HCT116 (cell line): ENCODE measurements around the gene GCK. TPM values are rescaled to one million over a fixed set of nuclear protein-coding genes. Genes with fewer than 3 reads are reported as not detected.

Experiments used
- ATAC-seq: fragments of 200-7000 bp; cut with Tn5 transposase; 2 replicates; pipeline ENCODE4 v1.9.1; 2020; ENCODE audit warnings: mild to moderate bottlenecking, moderate library complexity
- BruUV-seq: library from RNA; stranded (reverse); fragments of 400-500 nt; replicated peaks from 2 replicates; lab custom pipeline; 2021; lab: Mats Ljungman, UMichigan
- CTCF ChIA-PET: fragments of 300-600 bp; sonication (Branson Sonifier 250); formaldehyde crosslinking; loops from one replicate; lab custom pipeline; 2021; ENCODE audit warnings: antibody characterized with exemption; lab: Charles Lee
- POLR2A ChIA-PET: fragments of 300-600, 350-600 bp; sonication (Branson Sonifier 250); formaldehyde crosslinking; loops from one replicate; lab custom pipeline; 2021; ENCODE audit warnings: antibody characterized with exemption; lab: Charles Lee
- RAD21 ChIA-PET, 2 experiments: fragments of 300-600 bp; sonication (Branson Sonifier 250); formaldehyde crosslinking; loops; one replicate each; lab custom pipeline; 2023; ENCODE audit warnings: low total read pairs in 2 of 2; ENCODE audit not compliant: uncharacterized antibody in 2 of 2, unreplicated experiment in 2 of 2, low non-redundant PET in 1 of 2; lab: Charles Lee
- DNase-seq: peaks from one replicate; pipeline ENCODE4 v3.0.0-alpha.2; 2010; ENCODE audit warnings: low read depth, low spot score
- H2AFZ ChIP-seq: fragments of 200-600 bp; shearing (Covaris generic), sonication (generic); 2 replicates; pipeline ENCODE4 v1.6.1; 2017; ENCODE audit warnings: low read depth, mixed run types, mixed read lengths, antibody characterized with exemption, low read length; ENCODE audit not compliant: poor library complexity, severe bottlenecking
- H3K27ac ChIP-seq: 2 replicates; pipeline ENCODE4 v1.5.1; 2012; ENCODE audit warnings: low read depth, low read length
- H3K27me3 ChIP-seq: fragments of 200-600 bp; sonication (generic); 2 replicates; pipeline ENCODE4 v1.6.1; 2016; ENCODE audit warnings: mixed run types, low read length, mixed read lengths; ENCODE audit not compliant: insufficient read depth
- H3K36me3 ChIP-seq, 2 experiments: fragments of 200-500 bp in 1 of 2; fragments of 200-600 bp in 1 of 2; sonication (Bioruptor generic) in 1 of 2; sonication (generic) in 1 of 2; 2 replicates each; pipeline versions ENCODE4 v1.5.1 to v1.6.1; 2014 to 2016; ENCODE audit warnings: low read length in 2 of 2, inconsistent platforms in 1 of 2, mixed read lengths in 1 of 2, mixed run types in 1 of 2; ENCODE audit not compliant: insufficient read depth in 2 of 2, control insufficient read depth in 1 of 2
- H3K4me1 ChIP-seq, 2 experiments: fragments of 200-600 bp in 1 of 2; sonication (generic) in 1 of 2; 2 replicates each; pipeline versions ENCODE4 v1.5.1 to v1.6.1; 2012 to 2017; ENCODE audit warnings: low read length in 2 of 2, inconsistent platforms in 1 of 2, mild to moderate bottlenecking in 1 of 2, mixed read lengths in 1 of 2, mixed run types in 1 of 2, moderate library complexity in 1 of 2; ENCODE audit not compliant: insufficient read depth in 2 of 2, control insufficient read depth in 1 of 2
- H3K4me2 ChIP-seq: fragments of 200-600 bp; sonication (generic); 2 replicates; pipeline ENCODE4 v1.6.1; 2017; ENCODE audit warnings: mixed run types, low read length, mixed read lengths
- H3K4me3 ChIP-seq, 2 experiments: fragments of 200-600 bp in 1 of 2; sonication (generic) in 1 of 2; replicated peaks in 1 of 2; 2 replicates each; pipeline ENCODE4 v1.5.1; 2011 to 2016; ENCODE audit warnings: low read length in 2 of 2, control low read depth in 1 of 2, low read depth in 1 of 2, mild to moderate bottlenecking in 1 of 2, mixed read lengths in 1 of 2, mixed run types in 1 of 2
- H3K79me2 ChIP-seq: fragments of 200-600 bp; sonication (generic); 2 replicates; pipeline ENCODE4 v1.6.1; 2017; ENCODE audit warnings: mild to moderate bottlenecking, mixed run types, low read length, moderate library complexity, mixed read lengths; ENCODE audit not compliant: insufficient read depth
- H3K9ac ChIP-seq: fragments of 200-600 bp; sonication (generic); 2 replicates; pipeline ENCODE4 v1.6.1; 2016; ENCODE audit warnings: low read length, mixed read lengths
- H3K9me2 ChIP-seq: fragments of 200-600 bp; sonication (generic), shearing (Covaris generic); 2 replicates; pipeline ENCODE4 v1.6.1; 2017; ENCODE audit warnings: mixed run types, mild to moderate bottlenecking, moderate library complexity; ENCODE audit not compliant: insufficient read depth
- H3K9me3 ChIP-seq, 2 experiments: fragments of 200-500 bp in 1 of 2; fragments of 200-600 bp in 1 of 2; sonication (Bioruptor generic) in 1 of 2; sonication (generic) in 1 of 2; 2 replicates each; pipeline ENCODE4 v1.6.1; 2014 to 2017; ENCODE audit warnings: low read length in 2 of 2, mixed read lengths in 2 of 2, inconsistent platforms in 1 of 2, low read depth in 1 of 2, mild to moderate bottlenecking in 1 of 2, mixed run types in 1 of 2, moderate library complexity in 1 of 2; ENCODE audit not compliant: control insufficient read depth in 1 of 2, insufficient read depth in 1 of 2
- H4K20me1 ChIP-seq: fragments of 200-600 bp; sonication (generic), shearing (Covaris generic); 2 replicates; pipeline ENCODE4 v1.6.1; 2017; ENCODE audit warnings: mixed run types, mild to moderate bottlenecking, moderate library complexity; ENCODE audit not compliant: insufficient read depth
- CBX3 ChIP-seq: IDR thresholded peaks from 2 replicates; pipeline ENCODE4 v1.6.1; 2012; ENCODE audit warnings: low read depth
- EGR1 ChIP-seq: IDR thresholded peaks from 2 replicates; pipeline ENCODE4 v1.6.1; 2012; ENCODE audit warnings: low read depth
- ELF1 ChIP-seq: IDR thresholded peaks from 2 replicates; pipeline ENCODE4 v1.6.1; 2012; ENCODE audit warnings: low read depth, borderline replicate concordance
- FOSL1 ChIP-seq: IDR thresholded peaks from 2 replicates; pipeline ENCODE4 v1.6.1; 2012; ENCODE audit warnings: low read depth
- POLR2A ChIP-seq: IDR thresholded peaks from 2 replicates; pipeline ENCODE4 v1.7.0; 2011; ENCODE audit warnings: borderline replicate concordance; ENCODE audit not compliant: insufficient read depth, insufficient read length; ENCODE audit errors: extremely low read depth
- SRF ChIP-seq: IDR thresholded peaks from 2 replicates; pipeline ENCODE4 v1.6.1; 2012; ENCODE audit warnings: low read depth
- intact Hi-C: fragments of 100-400 bp; cut with micrococcal nuclease; formaldehyde crosslinking; loops from 2 replicates; pipeline ENCODE4 v1.10.0; 2022
- total RNA-seq: library from RNA; stranded (reverse); gene quantifications from one replicate; pipeline ENCODE4 v1.2.1, GENCODE V29; 2021; ENCODE audit not compliant: unreplicated experiment
- TF ChIP-seq, protein P1 (sequence below): IDR thresholded peaks from 2 replicates; pipeline ENCODE4 v1.6.1; 2011; ENCODE audit warnings: mild to moderate bottlenecking, low read length, moderate library complexity; ENCODE audit not compliant: insufficient replicate concordance; ENCODE audit errors: extremely low read depth
- TF ChIP-seq, protein P2 (sequence below): IDR thresholded peaks from 2 replicates; pipeline ENCODE4 v1.6.1; 2012
- TF ChIP-seq, protein P3 (sequence below), 3 experiments: fragments of 200-600 bp in 1 of 3; sonication (generic) in 1 of 3; IDR thresholded peaks in 2 of 3; conservative IDR thresholded peaks in 1 of 3; 2 replicates each; pipeline ENCODE4 v1.5.1; 2012 to 2017; ENCODE audit warnings: low read depth in 2 of 3, low read length in 2 of 3, antibody characterized with exemption in 1 of 3, borderline replicate concordance in 1 of 3, control low read depth in 1 of 3, mild to moderate bottlenecking in 1 of 3, mixed read lengths in 1 of 3, mixed run types in 1 of 3, moderate library complexity in 1 of 3; ENCODE audit not compliant: insufficient read depth in 1 of 3
- TF ChIP-seq, protein P4 (sequence below): IDR thresholded peaks from 2 replicates; pipeline ENCODE4 v1.6.1; 2012

GCK gene
- total RNA-seq, 1 experiment from 2014 or later: 0.34 TPM

DNA sequence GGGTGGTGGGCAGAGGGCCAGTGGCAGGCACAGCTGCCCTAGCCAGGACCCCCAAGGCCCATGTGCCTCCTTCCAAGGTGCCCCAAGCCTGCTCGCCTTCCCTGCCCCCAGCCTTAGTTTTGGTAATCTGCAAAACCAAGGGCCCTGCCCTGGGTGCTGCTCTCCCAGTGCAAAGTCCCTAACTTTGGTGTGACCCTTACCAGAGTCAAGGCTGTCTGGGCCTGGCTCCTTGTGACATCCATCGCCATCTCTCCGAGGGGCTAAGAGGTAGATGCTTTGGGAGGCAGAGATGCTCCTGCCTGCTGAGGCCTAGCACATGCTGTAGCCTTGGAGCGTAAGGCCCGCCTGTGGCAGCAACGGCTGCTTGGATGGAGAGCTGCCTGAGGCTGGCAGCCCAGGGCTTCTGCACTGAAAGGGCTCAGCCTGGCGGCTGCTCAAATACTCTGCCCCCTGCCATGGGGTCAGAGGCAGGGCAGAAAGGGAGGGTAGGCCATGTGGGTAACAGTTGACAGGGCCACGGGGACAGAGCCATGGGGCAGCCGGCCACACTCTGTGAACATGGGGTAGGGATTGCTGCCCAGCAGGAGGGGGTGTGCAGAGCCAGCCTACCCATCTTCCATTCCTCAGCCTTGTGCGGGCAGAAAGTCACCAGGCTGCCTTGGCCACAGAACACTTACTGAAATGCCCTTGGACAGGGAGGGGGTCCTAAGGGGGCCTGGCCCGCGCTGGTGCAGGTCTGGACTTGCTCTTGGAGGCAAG is 30.2 kb downstream of the GCK start:
- Histone ChIP-seq H3K27ac (no peak overlapping the region), H3K9me2 (no peaks in the 10 kb centered on the region), H3K79me2 (no peaks in the 10 kb centered on the region), H3K27me3 (no peaks in the 10 kb centered on the region), H3K4me2 (no peak overlapping the region), H3K4me1 (peaks cover 0 to 3% of the 10 kb centered on the region in 2 experiments; a peak in 1 of 4 replicates), H2AFZ (no peak overlapping the region), H4K20me1 (no peaks in the 10 kb centered on the region), H3K36me3 (no peaks in the 10 kb centered on the region), H3K9ac (no peak overlapping the region), H3K4me3 (no peak overlapping the region), H3K9me3 (no peaks in the 10 kb centered on the region)
- ATAC-seq (no peak), DNase-seq (no peak)
- intact Hi-C loops: no loop called here
- TF ChIP-seq EGR1 (no peak), POLR2A (no peak)
- TF ChIP-seq, protein P1, sequence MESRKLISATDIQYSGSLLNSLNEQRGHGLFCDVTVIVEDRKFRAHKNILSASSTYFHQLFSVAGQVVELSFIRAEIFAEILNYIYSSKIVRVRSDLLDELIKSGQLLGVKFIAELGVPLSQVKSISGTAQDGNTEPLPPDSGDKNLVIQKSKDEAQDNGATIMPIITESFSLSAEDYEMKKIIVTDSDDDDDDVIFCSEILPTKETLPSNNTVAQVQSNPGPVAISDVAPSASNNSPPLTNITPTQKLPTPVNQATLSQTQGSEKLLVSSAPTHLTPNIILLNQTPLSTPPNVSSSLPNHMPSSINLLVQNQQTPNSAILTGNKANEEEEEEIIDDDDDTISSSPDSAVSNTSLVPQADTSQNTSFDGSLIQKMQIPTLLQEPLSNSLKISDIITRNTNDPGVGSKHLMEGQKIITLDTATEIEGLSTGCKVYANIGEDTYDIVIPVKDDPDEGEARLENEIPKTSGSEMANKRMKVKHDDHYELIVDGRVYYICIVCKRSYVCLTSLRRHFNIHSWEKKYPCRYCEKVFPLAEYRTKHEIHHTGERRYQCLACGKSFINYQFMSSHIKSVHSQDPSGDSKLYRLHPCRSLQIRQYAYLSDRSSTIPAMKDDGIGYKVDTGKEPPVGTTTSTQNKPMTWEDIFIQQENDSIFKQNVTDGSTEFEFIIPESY: no peak
- ChIA-PET CTCF (no interaction called here), POLR2A (no interaction called here), RAD21 (no interaction called here)
- no TSS peak for BruUV-seq

DNA sequence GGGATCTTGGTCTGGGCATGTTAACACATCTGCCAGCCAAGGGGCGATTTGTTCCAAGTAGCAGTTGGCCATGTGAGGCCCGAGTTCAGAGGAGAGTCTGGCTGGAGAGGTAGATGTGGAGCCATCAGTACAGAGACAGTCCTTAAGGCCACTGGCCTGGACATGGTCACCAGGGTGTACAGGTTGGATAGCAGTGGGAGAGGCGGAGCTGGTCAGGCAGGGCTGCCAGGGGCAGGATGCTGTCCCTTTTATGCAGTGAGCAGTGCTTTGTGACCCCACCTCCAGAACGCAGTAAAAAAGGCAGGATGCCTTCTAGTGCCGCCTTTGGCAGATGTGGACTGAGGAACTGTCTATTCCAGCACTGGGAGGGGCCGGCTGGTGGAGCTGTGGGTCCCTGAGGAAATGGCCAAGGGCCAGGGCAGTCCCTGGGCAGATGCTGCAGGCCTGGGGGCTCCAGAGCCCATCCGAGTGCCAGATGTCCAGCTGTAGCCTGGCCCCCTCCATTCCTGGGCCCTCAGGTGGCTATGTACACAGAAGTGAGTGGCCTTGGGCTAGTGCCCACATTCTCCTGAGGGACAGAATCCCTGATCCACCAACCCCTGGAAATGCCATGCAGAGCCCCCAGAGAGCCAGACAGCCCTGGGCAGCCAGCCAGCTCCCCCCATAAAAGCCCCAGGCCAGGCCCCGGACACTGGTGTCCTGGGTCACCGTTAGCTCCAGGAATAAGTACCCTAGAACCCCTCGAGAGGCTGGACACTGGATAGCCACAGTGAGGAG is 31.0 kb downstream of the GCK start:
- no peaks in the 10 kb centered on the region for H3K9me3 ChIP-seq
- no peaks in the 10 kb centered on the region for H3K79me2 ChIP-seq
- POLR2A ChIA-PET: no interaction called here
- H3K4me3 ChIP-seq: no peak overlapping the region
- intact Hi-C loops: no loop called here
- H3K4me1 ChIP-seq: no peaks in the 10 kb centered on the region
- H3K9ac ChIP-seq: no peak overlapping the region
- H2AFZ ChIP-seq: no peak overlapping the region
- CTCF ChIA-PET: no interaction called here
- H3K4me2 ChIP-seq: no peak overlapping the region
- ATAC-seq (no peak), DNase-seq (no peak)
- H3K36me3 ChIP-seq: no peaks in the 10 kb centered on the region
- no peak overlapping the region for H3K27ac ChIP-seq
- BruUV-seq: no TSS peak
- RAD21 ChIA-PET: no interaction called here
- no peaks in the 10 kb centered on the region for H3K9me2 ChIP-seq
- no peaks in the 10 kb centered on the region for H4K20me1 ChIP-seq
- H3K27me3 ChIP-seq: no peaks in the 10 kb centered on the region
- TF ChIP-seq CBX3: no peak
- TF ChIP-seq, protein P1: no peak
- TF ChIP-seq, protein P2, sequence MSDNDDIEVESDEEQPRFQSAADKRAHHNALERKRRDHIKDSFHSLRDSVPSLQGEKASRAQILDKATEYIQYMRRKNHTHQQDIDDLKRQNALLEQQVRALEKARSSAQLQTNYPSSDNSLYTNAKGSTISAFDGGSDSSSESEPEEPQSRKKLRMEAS: no peak
- TF ChIP-seq SRF: no peak
- TF ChIP-seq, protein P3, sequence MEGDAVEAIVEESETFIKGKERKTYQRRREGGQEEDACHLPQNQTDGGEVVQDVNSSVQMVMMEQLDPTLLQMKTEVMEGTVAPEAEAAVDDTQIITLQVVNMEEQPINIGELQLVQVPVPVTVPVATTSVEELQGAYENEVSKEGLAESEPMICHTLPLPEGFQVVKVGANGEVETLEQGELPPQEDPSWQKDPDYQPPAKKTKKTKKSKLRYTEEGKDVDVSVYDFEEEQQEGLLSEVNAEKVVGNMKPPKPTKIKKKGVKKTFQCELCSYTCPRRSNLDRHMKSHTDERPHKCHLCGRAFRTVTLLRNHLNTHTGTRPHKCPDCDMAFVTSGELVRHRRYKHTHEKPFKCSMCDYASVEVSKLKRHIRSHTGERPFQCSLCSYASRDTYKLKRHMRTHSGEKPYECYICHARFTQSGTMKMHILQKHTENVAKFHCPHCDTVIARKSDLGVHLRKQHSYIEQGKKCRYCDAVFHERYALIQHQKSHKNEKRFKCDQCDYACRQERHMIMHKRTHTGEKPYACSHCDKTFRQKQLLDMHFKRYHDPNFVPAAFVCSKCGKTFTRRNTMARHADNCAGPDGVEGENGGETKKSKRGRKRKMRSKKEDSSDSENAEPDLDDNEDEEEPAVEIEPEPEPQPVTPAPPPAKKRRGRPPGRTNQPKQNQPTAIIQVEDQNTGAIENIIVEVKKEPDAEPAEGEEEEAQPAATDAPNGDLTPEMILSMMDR (IDR thresholded peaks at IDR 0.05 in 2 of 3, conservative IDR thresholded peaks at IDR 0.05 in 1 of 3; ENCODE audit: borderline replicate concordance in 1 of 3, insufficient read depth in 1 of 3, low read depth in 2 of 3, low read length in 2 of 3): no peak
- TF ChIP-seq, protein P4, sequence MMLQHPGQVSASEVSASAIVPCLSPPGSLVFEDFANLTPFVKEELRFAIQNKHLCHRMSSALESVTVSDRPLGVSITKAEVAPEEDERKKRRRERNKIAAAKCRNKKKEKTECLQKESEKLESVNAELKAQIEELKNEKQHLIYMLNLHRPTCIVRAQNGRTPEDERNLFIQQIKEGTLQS: no peak
- TF ChIP-seq FOSL1: no peak
- TF ChIP-seq ELF1: no peak
